Uterus (tissue), 4 donors: Measurements from ENCODE around the gene NYNRIN. TPM values are rescaled to one million over a fixed set of nuclear protein-coding genes. Genes with fewer than 3 reads are reported as not detected.

Experiments used
- DNase-seq, 2 donors: peaks; one replicate each; pipeline ENCODE4 v3.0.0-alpha.2; 2019 to 2020
- H3K27ac ChIP-seq, 2 donors: fragments of 200-600 bp; sonication (generic); 1 replicate in 1 of 2; 2 replicates in 1 of 2; pipeline ENCODE4 v1.5.1; 2016 to 2018
- H3K27me3 ChIP-seq, 2 donors: fragments of 200-600 bp; sonication (generic); one replicate each; pipeline ENCODE4 v1.5.1; 2018 to 2019; ENCODE audit warnings: control low read depth in 1 of 2
- H3K36me3 ChIP-seq, 2 donors: fragments of 200-600 bp; sonication (generic); one replicate each; pipeline ENCODE4 v1.5.1; 2019; ENCODE audit warnings: control low read depth in 1 of 2
- H3K4me1 ChIP-seq, 2 donors: fragments of 200-600 bp; sonication (generic); one replicate each; pipeline ENCODE4 v1.5.1; 2018 to 2019; ENCODE audit warnings: control low read depth in 1 of 2
- H3K4me3 ChIP-seq, 2 donors: fragments of 200-600 bp; sonication (generic); 1 replicate in 1 of 2; 2 replicates in 1 of 2; pipeline ENCODE4 v1.5.1; 2018 to 2019; ENCODE audit warnings: mild to moderate bottlenecking in 1 of 2
- H3K9me3 ChIP-seq, 2 donors: fragments of 200-600 bp; sonication (generic); one replicate each; pipeline ENCODE4 v1.5.1; 2019; ENCODE audit warnings: control low read depth in 1 of 2
- CTCF ChIP-seq, 4 experiments: fragments of 200-600 bp in 2 of 4; fragments of 450-650 bp in 2 of 4; sonication (generic) in 2 of 4; IDR thresholded peaks; one replicate each; pipeline ENCODE4 v1.5.1; 2016 to 2019; ENCODE audit warnings: antibody characterized with exemption in 4 of 4, mild to moderate bottlenecking in 2 of 4, moderate library complexity in 1 of 4
- POLR2A ChIP-seq, 2 donors: fragments of 450-650 bp; IDR thresholded peaks; one replicate each; pipeline ENCODE4 v1.6.1; 2016; ENCODE audit warnings: antibody characterized with exemption in 2 of 2, mild to moderate bottlenecking in 1 of 2, moderate library complexity in 1 of 2
- intact Hi-C: fragments of 100-400 bp; cut with DNase I; formaldehyde crosslinking; loops from one replicate; pipeline ENCODE4 v1.15.1; 2023; ENCODE audit warnings: low total_unique reads
- total RNA-seq, 4 donors: library from RNA; depleted of rRNA in 3 of 4; stranded (reverse); fragments of >200 nt in 3 of 4; gene quantifications; one replicate each; pipeline versions ENCODE4 v1.1.0 to v1.2.4, GENCODE V29; 2014 to 2023
- donor health status: DM: yes; HTN: yes; CAD: no.

The NYNRIN gene
- total RNA-seq, 4 donors from 2014 or later, result 4.9 to 51.1 (median 27.3) TPM

DNA sequence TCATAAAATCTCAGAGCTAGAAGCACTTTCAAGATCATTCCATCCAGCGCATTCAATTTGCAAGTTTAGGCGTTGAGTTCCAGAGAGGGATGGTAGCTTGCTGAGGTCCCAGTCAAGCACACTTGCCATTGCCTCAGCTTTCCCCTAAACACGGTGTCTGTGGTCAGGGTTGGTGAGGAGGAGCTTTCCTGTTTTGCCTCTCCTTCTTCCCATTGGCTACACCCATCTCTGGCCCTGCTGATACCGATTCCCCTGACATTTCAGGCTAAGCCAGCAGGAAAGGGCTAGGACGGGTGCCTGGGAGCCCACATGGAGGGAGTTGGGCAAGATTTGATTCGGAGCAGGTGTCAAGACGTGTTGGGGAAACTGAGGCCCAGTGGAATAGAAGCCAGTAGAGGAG is 21.7 kb upstream of the NYNRIN start:
- no peak for DNase-seq
- TF ChIP-seq POLR2A (IDR thresholded peaks at IDR 0.05) (no peak), CTCF (IDR thresholded peaks at IDR 0.05) (no peak)
- no peaks in the 10 kb centered on the region for H3K9me3 ChIP-seq
- H3K27ac ChIP-seq, result peak overlapping the region in 1 of 2 donors; percentile 8
- no peak overlapping the region for H3K4me3 ChIP-seq
- no peaks in the 10 kb centered on the region for H3K4me1 ChIP-seq
- intact Hi-C loops, result no loop called here
- H3K36me3 ChIP-seq, result no peaks in the 10 kb centered on the region
- no peaks in the 10 kb centered on the region for H3K27me3 ChIP-seq

DNA sequence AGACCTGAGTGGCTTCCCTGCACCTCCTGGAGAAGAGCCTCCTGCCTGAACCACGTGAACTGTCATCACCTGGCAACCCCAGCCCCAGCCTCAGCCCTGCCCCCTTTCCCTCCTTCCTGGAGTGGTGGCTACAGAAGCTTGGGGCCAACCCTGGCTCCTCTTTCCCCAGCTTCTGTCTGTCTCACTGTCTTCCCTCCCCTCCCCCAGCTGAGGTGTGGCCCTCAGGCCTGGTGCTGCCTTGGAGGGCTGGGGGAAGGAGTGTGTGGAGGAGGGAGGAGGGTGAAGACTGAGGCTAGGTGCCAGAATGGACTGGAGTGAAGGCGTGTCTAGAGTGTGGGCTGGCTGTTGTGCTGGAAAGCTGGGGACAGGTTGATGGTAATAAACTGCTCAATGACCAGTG is 21.1 kb upstream of the NYNRIN start:
- no peaks in the 10 kb centered on the region for H3K9me3 ChIP-seq
- H3K4me1 ChIP-seq, result no peaks in the 10 kb centered on the region
- DNase-seq, result no peak
- H3K27ac ChIP-seq, result peak overlapping the region in 1 of 2 donors; percentile 8
- no peak overlapping the region for H3K4me3 ChIP-seq
- intact Hi-C loops, result no loop called here
- no peaks in the 10 kb centered on the region for H3K27me3 ChIP-seq
- no peaks in the 10 kb centered on the region for H3K36me3 ChIP-seq
- TF ChIP-seq CTCF (IDR thresholded peaks at IDR 0.05) (no peak), POLR2A (IDR thresholded peaks at IDR 0.05) (no peak)

GRCh38 chr14:24378327-24378726 is 20.5 kb upstream of the NYNRIN start:
- intact Hi-C loops, result no loop called here
- Histone ChIP-seq H3K4me1 (no peaks in the 10 kb centered on the region), H3K27ac (no peak overlapping the region), H3K4me3 (no peak overlapping the region), H3K27me3 (no peaks in the 10 kb centered on the region), H3K9me3 (no peaks in the 10 kb centered on the region), H3K36me3 (no peaks in the 10 kb centered on the region)
- no peak for DNase-seq
- TF ChIP-seq CTCF (IDR thresholded peaks at IDR 0.05), result no peak
- no peak for TF ChIP-seq POLR2A (IDR thresholded peaks at IDR 0.05)

- H3K4me1 ChIP-seq, result no peaks in the 10 kb centered on the region
- H3K27ac ChIP-seq, result no peak overlapping the region
- H3K9me3 ChIP-seq, result no peaks in the 10 kb centered on the region
- intact Hi-C loops, result no loop called here
- H3K4me3 ChIP-seq, result no peak overlapping the region
- no peak for DNase-seq
- TF ChIP-seq POLR2A (IDR thresholded peaks at IDR 0.05), result no peak
- TF ChIP-seq CTCF (IDR thresholded peaks at IDR 0.05), result no peak
- H3K27me3 ChIP-seq, result no peaks in the 10 kb centered on the region
- no peaks in the 10 kb centered on the region for H3K36me3 ChIP-seq
Observed at GRCh38 chr14:24378981-24379906, 19.6 kb upstream of the NYNRIN start.

DNA sequence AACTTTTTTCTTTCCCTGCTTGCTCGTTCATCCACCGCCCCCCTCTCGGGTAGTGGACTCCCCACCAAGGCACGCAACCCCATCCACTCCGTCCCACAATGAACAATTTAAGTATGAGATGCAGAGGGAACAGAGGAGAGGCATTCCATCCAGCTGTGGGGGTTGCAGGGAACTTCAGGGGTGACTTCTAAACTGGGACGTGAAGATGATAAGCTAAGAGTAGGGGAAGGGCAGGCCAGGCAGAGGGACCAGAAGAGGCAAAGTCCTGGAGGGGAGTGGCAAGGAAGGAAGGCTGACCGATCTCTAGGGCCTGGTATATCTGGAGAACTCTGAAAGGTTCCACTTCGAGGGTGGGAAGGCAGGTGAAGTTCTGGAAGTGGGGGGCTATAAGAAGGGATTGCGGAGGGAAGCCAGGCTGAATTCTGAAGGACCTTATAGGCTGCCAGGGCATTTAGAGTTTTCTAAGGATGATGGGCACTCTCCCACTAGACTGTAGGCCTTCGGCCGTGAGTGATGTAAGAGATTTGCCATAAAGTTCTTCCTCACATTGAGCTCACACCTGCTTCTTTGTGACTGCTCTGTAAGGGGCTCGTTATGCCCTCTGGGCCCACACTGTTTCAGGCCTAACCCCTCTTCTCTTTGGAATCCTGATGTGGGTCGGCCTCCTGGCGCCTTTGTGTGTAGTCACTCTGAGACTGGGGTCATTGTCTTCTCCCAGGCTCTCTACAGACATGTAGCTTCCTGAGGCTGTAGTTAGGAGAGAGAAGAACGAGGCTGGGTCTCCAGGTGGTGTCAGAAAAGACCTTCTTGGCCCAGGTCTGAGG is 18.7 kb upstream of the NYNRIN start:
- H3K27ac ChIP-seq, result no peak overlapping the region
- H3K27me3 ChIP-seq, result no peaks in the 10 kb centered on the region
- DNase-seq, result no peak
- H3K4me1 ChIP-seq, result no peaks in the 10 kb centered on the region
- TF ChIP-seq POLR2A (IDR thresholded peaks at IDR 0.05), result no peak
- no peak for TF ChIP-seq CTCF (IDR thresholded peaks at IDR 0.05)
- H3K36me3 ChIP-seq, result no peaks in the 10 kb centered on the region
- H3K9me3 ChIP-seq, result no peaks in the 10 kb centered on the region
- no peak overlapping the region for H3K4me3 ChIP-seq
- intact Hi-C loops, result no loop called here
